ENCODE measurements around the gene C4orf36.

Gene C4orf36, protein sequence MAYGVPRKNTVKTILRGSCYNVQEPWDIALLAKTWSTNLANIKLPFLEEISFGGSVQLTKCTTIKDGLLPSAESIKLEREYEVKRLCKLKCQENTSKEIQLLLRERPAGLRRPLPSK

GRCh38 chr4:86891762-86892635 lies at the start of gene C4orf36:
Gene C4orf36, minus strand, starts transcription at chr4:86892422. Its CDS starts 902 bp downstream, at chr4:86891520.
- DNase-seq (ENCODE audit: low read depth), result peak; percentile 80
- peak within 1 kb of the TSS; percentile 66 for H3K4me3 ChIP-seq (ENCODE audit: low read depth, low read length)
- TF ChIP-seq, protein P1, sequence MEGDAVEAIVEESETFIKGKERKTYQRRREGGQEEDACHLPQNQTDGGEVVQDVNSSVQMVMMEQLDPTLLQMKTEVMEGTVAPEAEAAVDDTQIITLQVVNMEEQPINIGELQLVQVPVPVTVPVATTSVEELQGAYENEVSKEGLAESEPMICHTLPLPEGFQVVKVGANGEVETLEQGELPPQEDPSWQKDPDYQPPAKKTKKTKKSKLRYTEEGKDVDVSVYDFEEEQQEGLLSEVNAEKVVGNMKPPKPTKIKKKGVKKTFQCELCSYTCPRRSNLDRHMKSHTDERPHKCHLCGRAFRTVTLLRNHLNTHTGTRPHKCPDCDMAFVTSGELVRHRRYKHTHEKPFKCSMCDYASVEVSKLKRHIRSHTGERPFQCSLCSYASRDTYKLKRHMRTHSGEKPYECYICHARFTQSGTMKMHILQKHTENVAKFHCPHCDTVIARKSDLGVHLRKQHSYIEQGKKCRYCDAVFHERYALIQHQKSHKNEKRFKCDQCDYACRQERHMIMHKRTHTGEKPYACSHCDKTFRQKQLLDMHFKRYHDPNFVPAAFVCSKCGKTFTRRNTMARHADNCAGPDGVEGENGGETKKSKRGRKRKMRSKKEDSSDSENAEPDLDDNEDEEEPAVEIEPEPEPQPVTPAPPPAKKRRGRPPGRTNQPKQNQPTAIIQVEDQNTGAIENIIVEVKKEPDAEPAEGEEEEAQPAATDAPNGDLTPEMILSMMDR (IDR thresholded peaks at IDR 0.05; ENCODE audit: control insufficient read depth, extremely low read depth, insufficient read depth), result peak; percentile 27; the same call in 1 of the 2 replicates

GRCh38 chr4:86940920-86941460 lies 48.8 kb upstream of the C4orf36 start:
- TF ChIP-seq, protein P1 (IDR thresholded peaks at IDR 0.05; ENCODE audit: control insufficient read depth, extremely low read depth, insufficient read depth), result no peak
- no peak overlapping the region for H3K4me3 ChIP-seq (ENCODE audit: low read depth, low read length)
- no peak for DNase-seq (ENCODE audit: low read depth)

DNA sequence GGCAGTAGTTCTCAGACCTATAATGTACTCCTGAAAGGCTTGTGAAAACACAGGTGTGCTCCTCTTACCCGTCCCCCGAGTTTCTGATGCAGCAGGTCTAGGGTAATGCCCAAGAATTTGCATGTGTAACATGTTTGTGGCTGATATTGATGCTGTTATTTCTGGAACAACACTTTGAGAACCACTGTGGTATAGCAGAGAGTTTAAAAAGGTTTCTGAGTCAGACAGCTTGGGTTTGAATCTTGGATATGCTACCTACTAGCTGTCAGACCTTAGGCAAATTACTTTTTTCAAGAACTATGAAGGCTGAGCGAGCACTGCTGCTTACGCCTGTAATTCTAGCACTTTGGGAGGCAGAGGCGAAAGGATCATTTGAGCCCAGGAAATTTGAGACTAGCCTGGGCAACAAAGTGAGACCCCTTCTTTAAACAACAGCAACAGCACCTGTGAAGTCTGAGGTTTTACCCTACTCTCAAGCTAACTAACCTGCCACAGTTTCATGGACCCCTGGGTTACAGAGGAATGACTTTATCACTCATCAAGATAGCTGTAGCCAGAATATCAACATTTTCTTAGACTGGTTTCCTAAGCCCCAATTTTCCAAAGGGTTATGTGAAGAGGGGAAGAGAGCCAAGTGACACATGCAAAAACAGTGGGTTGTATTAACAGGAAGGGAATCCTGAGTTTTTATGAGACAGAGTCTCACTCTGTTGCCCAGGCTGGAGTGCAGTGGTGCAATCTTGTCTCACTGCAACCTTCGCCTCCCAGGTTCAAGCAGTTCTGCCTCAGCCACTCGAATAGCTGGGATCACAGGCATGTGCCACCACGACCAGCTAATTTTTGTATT lies 47.7 kb upstream of the C4orf36 start:
- DNase-seq (ENCODE audit: low read depth), result no peak
- TF ChIP-seq, protein P1 (IDR thresholded peaks at IDR 0.05; ENCODE audit: control insufficient read depth, extremely low read depth, insufficient read depth), result no peak
- H3K4me3 ChIP-seq (ENCODE audit: low read depth, low read length), result no peak overlapping the region

GRCh38 chr4:86938771-86939520 lies 46.7 kb upstream of the C4orf36 start:
- TF ChIP-seq, protein P1 (IDR thresholded peaks at IDR 0.05; ENCODE audit: control insufficient read depth, extremely low read depth, insufficient read depth), result no peak
- H3K4me3 ChIP-seq (ENCODE audit: low read depth, low read length), result no peak overlapping the region
- DNase-seq (ENCODE audit: low read depth), result no peak

- peak; percentile 64 for DNase-seq (ENCODE audit: low read depth)
- TF ChIP-seq, protein P1 (IDR thresholded peaks at IDR 0.05; ENCODE audit: control insufficient read depth, extremely low read depth, insufficient read depth), result 0 out of 2 replicates have a peak, but pooled peaks have one; percentile 13
- H3K4me3 ChIP-seq (ENCODE audit: low read depth, low read length), result peak overlapping the region; percentile 80
These were observed 43.9 kb upstream of the C4orf36 start for GRCh38 chr4:86935853-86936733.

Measured in LNCaP clone FGC (cell line).